Peyer's patch (tissue), 4 donors: Measurements from ENCODE around the gene PSTPIP2.

ENCODE experiments used
- POLR2A ChIP-seq, 2 donors: fragments of 450-650 bp; IDR thresholded peaks; one replicate each; pipeline ENCODE4 v1.5.1; 2017; ENCODE audit warnings: antibody characterized with exemption in 2 of 2, mild to moderate bottlenecking in 2 of 2, moderate library complexity in 2 of 2
- TF ChIP-seq, protein P1 (sequence below), 6 experiments: fragments of 450-650 bp in 4 of 6; fragments of 200-600 bp in 2 of 6; sonication (generic) in 1 of 6; IDR thresholded peaks; one replicate each; pipeline ENCODE4 v1.5.1; 2017 to 2019; ENCODE audit warnings: antibody characterized with exemption in 6 of 6, mild to moderate bottlenecking in 3 of 6, moderate library complexity in 1 of 6

DNA sequence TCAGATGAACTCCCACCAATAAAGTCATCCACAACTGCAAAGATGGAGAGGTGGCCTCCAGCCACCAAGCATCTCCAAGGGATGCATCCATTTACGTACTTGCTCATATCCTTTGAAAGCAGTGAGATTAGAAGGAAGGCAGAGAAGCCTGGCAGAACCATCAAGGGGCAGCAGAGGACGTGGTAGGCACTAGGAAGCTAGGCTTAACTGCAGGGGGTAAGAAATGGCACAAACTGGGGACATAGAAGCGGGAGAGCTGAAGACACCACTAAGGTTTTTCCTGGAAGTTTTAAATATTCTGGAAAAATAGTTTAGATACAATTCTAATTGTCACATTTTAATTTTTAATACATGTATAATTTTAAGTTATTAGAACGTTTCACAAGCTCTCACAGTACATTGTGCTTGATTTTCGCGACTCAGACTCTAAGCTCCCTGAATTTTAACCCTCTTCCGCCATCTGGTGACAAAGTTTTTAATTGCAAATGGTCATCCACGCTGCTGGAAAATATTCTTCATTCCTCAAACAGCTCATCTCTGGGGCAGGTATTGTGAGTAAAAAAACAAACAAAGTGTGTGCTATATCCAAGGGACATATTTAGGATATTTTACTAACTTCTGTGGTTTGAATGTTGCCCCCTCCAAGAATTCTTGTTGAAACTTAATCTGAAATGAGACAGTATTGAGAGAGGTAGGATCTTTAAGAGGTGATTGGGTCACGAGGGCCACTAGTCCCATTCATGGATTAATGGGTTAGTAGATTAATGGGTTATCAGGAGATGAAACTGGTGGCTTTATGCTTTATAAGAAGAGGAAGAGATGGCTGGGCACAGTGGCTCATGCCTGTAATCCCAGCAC is 1.6 kb upstream of the PSTPIP2 start:
- TF ChIP-seq POLR2A (IDR thresholded peaks at IDR 0.05), result no peak
- TF ChIP-seq, protein P1, sequence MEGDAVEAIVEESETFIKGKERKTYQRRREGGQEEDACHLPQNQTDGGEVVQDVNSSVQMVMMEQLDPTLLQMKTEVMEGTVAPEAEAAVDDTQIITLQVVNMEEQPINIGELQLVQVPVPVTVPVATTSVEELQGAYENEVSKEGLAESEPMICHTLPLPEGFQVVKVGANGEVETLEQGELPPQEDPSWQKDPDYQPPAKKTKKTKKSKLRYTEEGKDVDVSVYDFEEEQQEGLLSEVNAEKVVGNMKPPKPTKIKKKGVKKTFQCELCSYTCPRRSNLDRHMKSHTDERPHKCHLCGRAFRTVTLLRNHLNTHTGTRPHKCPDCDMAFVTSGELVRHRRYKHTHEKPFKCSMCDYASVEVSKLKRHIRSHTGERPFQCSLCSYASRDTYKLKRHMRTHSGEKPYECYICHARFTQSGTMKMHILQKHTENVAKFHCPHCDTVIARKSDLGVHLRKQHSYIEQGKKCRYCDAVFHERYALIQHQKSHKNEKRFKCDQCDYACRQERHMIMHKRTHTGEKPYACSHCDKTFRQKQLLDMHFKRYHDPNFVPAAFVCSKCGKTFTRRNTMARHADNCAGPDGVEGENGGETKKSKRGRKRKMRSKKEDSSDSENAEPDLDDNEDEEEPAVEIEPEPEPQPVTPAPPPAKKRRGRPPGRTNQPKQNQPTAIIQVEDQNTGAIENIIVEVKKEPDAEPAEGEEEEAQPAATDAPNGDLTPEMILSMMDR (IDR thresholded peaks at IDR 0.05), result peak in 5 of 6 experiments; percentile 64 to 78 (median 74)
